ENCODE data around the gene EBF3. TPM values are rescaled to one million over a fixed set of nuclear protein-coding genes. Genes with fewer than 3 reads are reported as not detected.

The EBF3 gene
- total RNA-seq, 1 donor = 14.7 TPM

- no peak for DNase-seq (ENCODE audit: low read depth)
- no peak for TF ChIP-seq CTCF (IDR thresholded peaks at IDR 0.05; ENCODE audit: insufficient read depth, low read length)
- H3K4me3 ChIP-seq (ENCODE audit: low read depth, low read length) = no peak overlapping the region
Observed at GRCh38 chr10:129932182-129932581, 31.9 kb downstream of the EBF3 start.

- peak; percentile 32 for TF ChIP-seq CTCF (IDR thresholded peaks at IDR 0.05; ENCODE audit: insufficient read depth, low read length)
- DNase-seq (ENCODE audit: low read depth) = no peak
- H3K4me3 ChIP-seq (ENCODE audit: low read depth, low read length) = no peak overlapping the region
Observed at GRCh38 chr10:129929343-129930292, 34.5 kb downstream of the EBF3 start.

GRCh38 chr10:129927351-129928120, 36.5 kb downstream of the EBF3 start:
- TF ChIP-seq CTCF (IDR thresholded peaks at IDR 0.05; ENCODE audit: insufficient read depth, low read length) = no peak
- no peak overlapping the region for H3K4me3 ChIP-seq (ENCODE audit: low read depth, low read length)
- DNase-seq (ENCODE audit: low read depth) = no peak

GRCh38 chr10:129926066-129927055, 37.7 kb downstream of the EBF3 start:
- TF ChIP-seq CTCF (IDR thresholded peaks at IDR 0.05; ENCODE audit: insufficient read depth, low read length) = no peak
- no peak for DNase-seq (ENCODE audit: low read depth)

GRCh38 chr10:129924375-129925085, 39.5 kb downstream of the EBF3 start:
- no peak for DNase-seq (ENCODE audit: low read depth)
- TF ChIP-seq CTCF (IDR thresholded peaks at IDR 0.05; ENCODE audit: insufficient read depth, low read length) = no peak
- H3K4me3 ChIP-seq (ENCODE audit: low read depth, low read length) = no peak overlapping the region

More at GRCh38 chr10:129926066-129927055, 37.7 kb downstream of the EBF3 start:
- H3K4me3 ChIP-seq (ENCODE audit: low read depth, low read length) = no peak overlapping the region

Data from fibroblast of the aortic adventitia (primary cell).